Lower lobe of right lung (tissue), 2 donors: ENCODE data around the gene ADH5. TPM values are rescaled to one million over a fixed set of nuclear protein-coding genes. Genes with fewer than 3 reads are reported as not detected.
"Not testable (repeated sequence)": the region's sequence is repeated elsewhere in the genome, so short reads cannot be mapped to it uniquely, and the experiment has no call there.

Experiments
- ATAC-seq, 2 donors: fragments of 200-7000 bp; cut with Tn5 transposase; one replicate each; pipeline ENCODE4 v1.9.1; 2020 to 2022; ENCODE audit warnings: mild to moderate bottlenecking in 2 of 2, moderate library complexity in 2 of 2
- DNase-seq: peaks from one replicate; pipeline ENCODE4 v3.0.0-alpha.2; 2020
- H3K27ac ChIP-seq: fragments of 200-600 bp; one replicate; pipeline ENCODE4 v1.8.0; 2022
- H3K27me3 ChIP-seq: fragments of 200-600 bp; one replicate; pipeline ENCODE4 v1.8.0; 2022; ENCODE audit warnings: low read depth
- H3K36me3 ChIP-seq: fragments of 200-600 bp; one replicate; pipeline ENCODE4 v1.8.0; 2022; ENCODE audit warnings: mild to moderate bottlenecking
- H3K4me1 ChIP-seq: fragments of 200-600 bp; one replicate; pipeline ENCODE4 v1.8.0; 2022
- H3K4me3 ChIP-seq: fragments of 200-600 bp; one replicate; pipeline ENCODE4 v1.8.0; 2022; ENCODE audit warnings: mild to moderate bottlenecking
- H3K9me3 ChIP-seq: fragments of 200-600 bp; one replicate; pipeline ENCODE4 v1.8.0; 2022
- intact Hi-C: fragments of 100-400 bp; cut with DNase I; formaldehyde crosslinking; loops from one replicate; pipeline ENCODE4 v1.11.0; 2022
- total RNA-seq: library from RNA; stranded (reverse); fragmentation: NEBNext Ultra II Directional; extraction: Animal tissue kit (Norgen Biotek cat#: 25700); gene quantifications from one replicate; pipeline ENCODE4 v1.2.1, GENCODE V29; 2021
- TF ChIP-seq, protein P1 (sequence below): fragments of 200-600 bp; IDR thresholded peaks from one replicate; pipeline ENCODE4 v1.8.0; 2022; ENCODE audit warnings: antibody characterized with exemption, mild to moderate bottlenecking
- donor health status: DM: no; HTN: yes; CAD: no; lungs with severe emphysema.

Gene ADH5
- total RNA-seq, 1 donor from 2014 or later, result 150 TPM

- Histone ChIP-seq H3K27ac (no peak overlapping the region), H3K4me3 (no peak overlapping the region), H3K27me3 (no peaks in the 10 kb centered on the region), H3K9me3 (no peaks in the 10 kb centered on the region), H3K36me3 (no peaks in the 10 kb centered on the region), H3K4me1 (peaks cover 19% of the 10 kb centered on the region)
- TF ChIP-seq, protein P1, sequence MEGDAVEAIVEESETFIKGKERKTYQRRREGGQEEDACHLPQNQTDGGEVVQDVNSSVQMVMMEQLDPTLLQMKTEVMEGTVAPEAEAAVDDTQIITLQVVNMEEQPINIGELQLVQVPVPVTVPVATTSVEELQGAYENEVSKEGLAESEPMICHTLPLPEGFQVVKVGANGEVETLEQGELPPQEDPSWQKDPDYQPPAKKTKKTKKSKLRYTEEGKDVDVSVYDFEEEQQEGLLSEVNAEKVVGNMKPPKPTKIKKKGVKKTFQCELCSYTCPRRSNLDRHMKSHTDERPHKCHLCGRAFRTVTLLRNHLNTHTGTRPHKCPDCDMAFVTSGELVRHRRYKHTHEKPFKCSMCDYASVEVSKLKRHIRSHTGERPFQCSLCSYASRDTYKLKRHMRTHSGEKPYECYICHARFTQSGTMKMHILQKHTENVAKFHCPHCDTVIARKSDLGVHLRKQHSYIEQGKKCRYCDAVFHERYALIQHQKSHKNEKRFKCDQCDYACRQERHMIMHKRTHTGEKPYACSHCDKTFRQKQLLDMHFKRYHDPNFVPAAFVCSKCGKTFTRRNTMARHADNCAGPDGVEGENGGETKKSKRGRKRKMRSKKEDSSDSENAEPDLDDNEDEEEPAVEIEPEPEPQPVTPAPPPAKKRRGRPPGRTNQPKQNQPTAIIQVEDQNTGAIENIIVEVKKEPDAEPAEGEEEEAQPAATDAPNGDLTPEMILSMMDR, result no peak
- no peak for ATAC-seq
- DNase-seq, result no peak
- intact Hi-C loops, result no loop called here
Measured at GRCh38 chr4:99028187-99028586, 60.4 kb downstream of the ADH5 start.

DNA sequence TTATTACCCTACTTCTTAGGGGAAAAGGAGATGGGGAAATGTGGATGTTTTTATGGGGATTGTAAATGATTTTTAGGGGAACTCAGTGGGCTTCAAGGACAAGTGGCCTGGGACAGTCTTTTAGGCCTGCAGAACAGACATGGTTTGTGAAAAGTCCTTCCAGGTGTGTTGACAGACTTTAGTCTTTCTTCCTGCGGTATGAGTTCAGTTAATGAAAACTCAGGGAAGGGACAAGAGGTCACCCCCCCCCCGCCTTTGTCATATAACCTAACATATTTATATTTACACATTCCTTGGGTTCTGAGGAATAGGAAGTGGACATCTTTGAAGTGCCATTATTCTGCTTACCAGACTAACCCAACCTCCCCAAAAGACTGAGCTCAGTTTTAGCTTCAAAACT, 61.3 kb downstream of the ADH5 start:
- DNase-seq (no peak), ATAC-seq (no peak)
- TF ChIP-seq, protein P1, result no peak
- no peaks in the 10 kb centered on the region for H3K27me3 ChIP-seq
- H3K4me3 ChIP-seq, result no peak overlapping the region
- H3K36me3 ChIP-seq, result no peaks in the 10 kb centered on the region
- no peak overlapping the region for H3K27ac ChIP-seq
- H3K4me1 ChIP-seq, result peaks cover 19% of the 10 kb centered on the region
- intact Hi-C loops, result no loop called here
- H3K9me3 ChIP-seq, result no peaks in the 10 kb centered on the region

DNA sequence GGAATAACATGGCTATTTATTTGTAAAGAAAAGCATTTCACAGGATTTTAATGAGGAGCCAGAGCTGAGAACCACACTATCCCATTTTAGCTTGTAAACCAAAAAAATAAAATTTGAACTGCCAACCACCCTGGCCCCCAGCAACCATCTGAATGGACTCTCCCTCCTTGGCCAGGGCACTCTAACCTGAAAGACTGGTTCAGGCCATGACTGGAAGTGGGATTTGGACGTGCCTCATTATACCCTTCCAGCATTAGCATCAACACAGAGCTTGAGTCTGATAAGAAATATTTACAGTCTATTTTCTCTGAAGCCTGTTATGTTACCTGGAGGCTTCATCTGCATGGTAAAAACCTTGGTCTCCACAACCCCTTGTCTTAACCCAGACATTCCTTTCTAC, 63.1 kb downstream of the ADH5 start:
- no peak for ATAC-seq

DNA sequence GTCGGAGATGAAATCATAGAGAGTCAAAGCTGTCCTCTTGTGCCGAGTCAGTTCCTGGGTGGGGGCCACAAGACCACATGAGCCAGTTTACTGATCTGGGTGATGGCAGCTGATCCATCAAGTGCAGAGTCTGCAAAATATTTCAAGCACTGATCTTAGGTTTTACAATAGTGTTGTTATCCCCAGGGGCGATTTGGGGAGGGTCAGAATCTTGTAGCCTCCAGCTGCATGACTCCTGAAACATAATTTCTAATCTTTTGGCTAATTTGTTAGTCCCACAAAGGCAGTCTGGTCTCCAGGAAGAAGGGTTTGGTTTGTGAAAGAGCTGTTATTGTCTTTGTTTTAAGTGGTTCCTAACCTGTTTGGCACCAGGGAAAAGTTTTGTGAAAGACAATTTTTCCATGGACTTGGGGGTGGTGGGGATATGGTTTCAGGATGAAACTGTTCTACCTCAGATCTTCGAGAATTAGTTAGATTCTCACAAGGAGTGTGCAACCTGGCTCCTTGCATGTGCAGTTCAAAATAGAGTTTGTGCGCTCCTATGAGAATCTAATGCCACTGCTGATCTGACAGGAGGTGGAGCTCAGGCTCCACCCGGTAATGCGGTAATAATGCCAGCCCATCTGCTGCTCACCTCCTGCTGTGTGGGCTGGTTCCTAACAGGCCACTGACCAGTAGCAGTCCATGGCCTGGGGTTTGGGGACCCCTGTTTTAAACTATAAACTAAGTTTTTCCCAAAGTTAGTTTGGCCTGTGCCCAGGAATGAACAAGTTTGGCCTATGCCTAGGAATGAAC, 63.9 kb downstream of the ADH5 start:
- Histone ChIP-seq H3K27me3 (no peaks in the 10 kb centered on the region), H3K9me3 (peaks cover 11% of the 10 kb centered on the region), H3K4me1 (peaks cover 19% of the 10 kb centered on the region), H3K36me3 (no peaks in the 10 kb centered on the region), H3K4me3 (no peak overlapping the region), H3K27ac (no peak overlapping the region)
- intact Hi-C loops, result no loop called here
- TF ChIP-seq, protein P1, result no peak
- ATAC-seq, result peak; percentile 43 to 79
- DNase-seq, result no peak

More for the DNA sequence above, 63.1 kb downstream of the ADH5 start:
- Histone ChIP-seq H3K27me3 (no peaks in the 10 kb centered on the region), H3K27ac (no peak overlapping the region), H3K4me1 (peaks cover 19% of the 10 kb centered on the region), H3K4me3 (no peak overlapping the region), H3K36me3 (no peaks in the 10 kb centered on the region), H3K9me3 (peaks cover 11% of the 10 kb centered on the region)
- TF ChIP-seq, protein P1, result no peak
- intact Hi-C loops, result no loop called here
- no peak for DNase-seq

GRCh38 chr4:99023800-99024251, 64.8 kb downstream of the ADH5 start:
- Histone ChIP-seq H3K4me1 (peaks cover 19% of the 10 kb centered on the region), H3K9me3 (peaks cover 11% of the 10 kb centered on the region)
- H3K36me3 ChIP-seq, H3K4me3 ChIP-seq, DNase-seq, H3K27me3 ChIP-seq, intact Hi-C loops, H3K27ac ChIP-seq, ATAC-seq: not testable (repeated sequence)

DNA sequence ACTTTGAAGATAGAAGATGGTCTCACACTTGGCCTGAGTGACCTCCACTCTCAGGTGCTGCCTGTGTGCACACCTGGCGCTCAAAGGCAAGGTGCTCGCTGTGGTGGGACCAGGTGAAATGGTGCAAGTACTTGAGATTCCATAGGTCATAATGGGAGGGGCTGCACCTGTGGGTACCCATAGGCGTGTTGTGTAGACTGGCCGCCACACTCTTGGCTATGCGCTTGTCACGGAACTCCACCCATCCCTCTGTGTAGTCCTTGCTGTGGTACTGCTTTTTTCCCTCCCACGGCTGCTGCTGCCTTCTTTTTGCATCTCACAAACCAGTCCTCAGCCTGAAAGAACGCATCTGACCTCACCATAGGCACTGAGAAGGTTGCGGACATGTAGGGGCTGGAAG, 66.0 kb downstream of the ADH5 start:
- TF ChIP-seq, protein P1, result no peak
- Histone ChIP-seq H3K27ac (no peak overlapping the region), H3K36me3 (no peaks in the 10 kb centered on the region), H3K9me3 (peaks cover 11% of the 10 kb centered on the region), H3K27me3 (no peaks in the 10 kb centered on the region), H3K4me3 (no peak overlapping the region), H3K4me1 (peaks cover 19% of the 10 kb centered on the region)
- DNase-seq (no peak), ATAC-seq (no peak)
- intact Hi-C loops, result no loop called here
